Erythroblast (primary cell): Measurements from ENCODE around the gene TBC1D26.

Experiments used
- GATA1 ChIP-seq: IDR thresholded peaks from 2 replicates; pipeline ENCODE4 v1.6.1; 2011; ENCODE audit warnings: low read depth, mild to moderate bottlenecking, control low read depth, low read length, moderate library complexity
- POLR2A ChIP-seq: IDR thresholded peaks from 2 replicates; pipeline ENCODE4 v1.6.1; 2011; ENCODE audit warnings: mild to moderate bottlenecking, low read length

DNA sequence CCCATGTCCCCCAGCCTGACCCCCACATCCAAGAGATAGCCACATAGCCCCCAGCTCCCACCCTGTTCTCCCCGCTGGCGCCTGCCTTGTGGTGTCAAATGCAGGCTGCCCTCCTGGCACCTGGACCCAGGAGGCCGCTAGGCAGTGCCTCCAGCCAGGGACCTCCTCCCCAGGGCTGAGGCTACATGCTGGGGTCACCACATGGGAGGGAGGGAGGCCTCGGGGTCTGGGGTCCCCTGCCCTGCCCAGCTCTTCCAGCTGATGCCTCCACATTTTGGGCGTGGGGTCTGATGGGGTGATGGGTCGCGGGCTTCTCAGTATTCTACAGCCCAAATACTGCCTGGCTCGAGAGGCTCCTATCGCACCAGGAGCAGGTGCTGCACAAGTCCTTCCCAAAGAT is 9.5 kb downstream of the TBC1D26 start:
- TF ChIP-seq POLR2A = no peak
- no peak for TF ChIP-seq GATA1
